HCT116 (cell line): ENCODE results near the gene ARSG.
"Not testable (repeated sequence)": the region's sequence is repeated elsewhere in the genome, so short reads cannot be mapped to it uniquely, and the experiment has no call there.

Source experiments
- JUND ChIP-seq: IDR thresholded peaks from 2 replicates; pipeline ENCODE4 v1.6.1; 2012
- POLR2AphosphoS5 ChIP-seq: IDR thresholded peaks from 2 replicates; pipeline ENCODE4 v1.6.1; 2011; ENCODE audit warnings: mild to moderate bottlenecking, low read depth, low read length, moderate library complexity
- TCF7L2 ChIP-seq: IDR thresholded peaks from 2 replicates; pipeline ENCODE4 v1.7.0; 2011; ENCODE audit warnings: borderline replicate concordance, inconsistent platforms; ENCODE audit not compliant: insufficient read depth, insufficient read length; ENCODE audit errors: extremely low read depth
- ZFX ChIP-seq: fragments of 450-650 bp; IDR thresholded peaks from 2 replicates; pipeline ENCODE4 v1.6.1; 2017
- TF ChIP-seq, protein P1 (sequence below), 3 experiments: fragments of 200-600 bp in 1 of 3; sonication (generic) in 1 of 3; IDR thresholded peaks in 2 of 3; conservative IDR thresholded peaks in 1 of 3; 2 replicates each; pipeline ENCODE4 v1.5.1; 2012 to 2017; ENCODE audit warnings: low read depth in 2 of 3, low read length in 2 of 3, antibody characterized with exemption in 1 of 3, borderline replicate concordance in 1 of 3, control low read depth in 1 of 3, mild to moderate bottlenecking in 1 of 3, mixed read lengths in 1 of 3, mixed run types in 1 of 3, moderate library complexity in 1 of 3; ENCODE audit not compliant: insufficient read depth in 1 of 3

DNA sequence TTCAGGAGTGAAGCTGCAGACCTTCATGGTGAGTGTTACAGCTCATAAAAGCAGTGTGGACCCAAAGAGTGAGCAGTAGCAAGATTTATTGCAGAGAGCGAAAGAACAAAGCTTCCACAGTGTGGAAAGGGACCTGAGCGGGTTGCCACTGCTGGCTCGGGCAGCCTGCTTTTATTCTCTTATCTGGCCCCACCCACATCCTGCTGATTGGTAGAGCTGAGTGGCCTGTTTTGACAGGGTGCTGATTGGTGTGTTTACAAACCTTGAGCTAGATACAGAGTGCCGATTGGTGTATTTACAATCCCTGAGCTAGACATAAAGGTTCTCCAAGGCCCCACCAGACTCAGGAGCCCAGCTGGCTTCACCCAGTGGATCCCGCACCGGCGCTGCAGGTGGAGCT is 17.2 kb downstream of the ARSG start:
- TF ChIP-seq, protein P1, sequence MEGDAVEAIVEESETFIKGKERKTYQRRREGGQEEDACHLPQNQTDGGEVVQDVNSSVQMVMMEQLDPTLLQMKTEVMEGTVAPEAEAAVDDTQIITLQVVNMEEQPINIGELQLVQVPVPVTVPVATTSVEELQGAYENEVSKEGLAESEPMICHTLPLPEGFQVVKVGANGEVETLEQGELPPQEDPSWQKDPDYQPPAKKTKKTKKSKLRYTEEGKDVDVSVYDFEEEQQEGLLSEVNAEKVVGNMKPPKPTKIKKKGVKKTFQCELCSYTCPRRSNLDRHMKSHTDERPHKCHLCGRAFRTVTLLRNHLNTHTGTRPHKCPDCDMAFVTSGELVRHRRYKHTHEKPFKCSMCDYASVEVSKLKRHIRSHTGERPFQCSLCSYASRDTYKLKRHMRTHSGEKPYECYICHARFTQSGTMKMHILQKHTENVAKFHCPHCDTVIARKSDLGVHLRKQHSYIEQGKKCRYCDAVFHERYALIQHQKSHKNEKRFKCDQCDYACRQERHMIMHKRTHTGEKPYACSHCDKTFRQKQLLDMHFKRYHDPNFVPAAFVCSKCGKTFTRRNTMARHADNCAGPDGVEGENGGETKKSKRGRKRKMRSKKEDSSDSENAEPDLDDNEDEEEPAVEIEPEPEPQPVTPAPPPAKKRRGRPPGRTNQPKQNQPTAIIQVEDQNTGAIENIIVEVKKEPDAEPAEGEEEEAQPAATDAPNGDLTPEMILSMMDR (IDR thresholded peaks at IDR 0.05 in 2 of 3, conservative IDR thresholded peaks at IDR 0.05 in 1 of 3; ENCODE audit: borderline replicate concordance in 1 of 3, insufficient read depth in 1 of 3, low read depth in 2 of 3, low read length in 2 of 3), result not testable (repeated sequence)
- TF ChIP-seq POLR2AphosphoS5, JUND, TCF7L2, ZFX: not testable (repeated sequence)
